ENCODE results near the gene HMGN1.

HMGN1 gene

GRCh38 chr21:39350094-39351005 lies 1.5 kb upstream of the HMGN1 start:
- peak overlapping the region; percentile 62 for H3K4me3 ChIP-seq (ENCODE audit: low read length)
- TF ChIP-seq CTCF (conservative IDR thresholded peaks at IDR 0.05; ENCODE audit: low read depth, low read length), result no peak
- DNase-seq (ENCODE audit: low read depth), result no peak

- DNase-seq (ENCODE audit: low read depth), result peak; percentile 79
- H3K4me3 ChIP-seq (ENCODE audit: low read length), result peak overlapping the region; percentile 62
- TF ChIP-seq CTCF (conservative IDR thresholded peaks at IDR 0.05; ENCODE audit: low read depth, low read length), result no peak
These were observed 564 bp upstream of the HMGN1 start for GRCh38 chr21:39349211-39350093.

- no peak for DNase-seq (ENCODE audit: low read depth)
- peak overlapping the region; percentile 97 for H3K4me3 ChIP-seq (ENCODE audit: low read length)
These were observed 891 bp downstream of the HMGN1 start for GRCh38 chr21:39348040-39348354.

GRCh38 chr21:39347537-39347936 lies 1.4 kb downstream of the HMGN1 start:
- peak overlapping the region; percentile 97 for H3K4me3 ChIP-seq (ENCODE audit: low read length)
- no peak for TF ChIP-seq CTCF (conservative IDR thresholded peaks at IDR 0.05; ENCODE audit: low read depth, low read length)
- no peak for DNase-seq (ENCODE audit: low read depth)

More at GRCh38 chr21:39348040-39348354, 891 bp downstream of the HMGN1 start:
- TF ChIP-seq CTCF (conservative IDR thresholded peaks at IDR 0.05; ENCODE audit: low read depth, low read length), result no peak

GRCh38 chr21:39346671-39347331 lies 2.1 kb downstream of the HMGN1 start:
- no peak for DNase-seq (ENCODE audit: low read depth)
- no peak for TF ChIP-seq CTCF (conservative IDR thresholded peaks at IDR 0.05; ENCODE audit: low read depth, low read length)
- H3K4me3 ChIP-seq (ENCODE audit: low read length), result peak overlapping the region; percentile 97

- no peak for DNase-seq (ENCODE audit: low read depth)
- peak overlapping the region; percentile 97 for H3K4me3 ChIP-seq (ENCODE audit: low read length)
These were observed 2.7 kb downstream of the HMGN1 start for GRCh38 chr21:39346206-39346605.

More at GRCh38 chr21:39346206-39346605, 2.7 kb downstream of the HMGN1 start:
- TF ChIP-seq CTCF (conservative IDR thresholded peaks at IDR 0.05; ENCODE audit: low read depth, low read length), result no peak
